GM21423 (cell line): ENCODE data around the gene ABCC1.
"Not testable (repeated sequence)": the region's sequence is repeated elsewhere in the genome, so short reads cannot be mapped to it uniquely, and the experiment has no call there.

Experiments
- ATAC-seq: cut with Tn5 transposase; IDR thresholded peaks from one replicate; pipeline ENCODE4 v1.9.1; 2021; ENCODE audit warnings: mild to moderate bottlenecking, moderate library complexity; ENCODE audit not compliant: unreplicated experiment

ABCC1 gene

GRCh38 chr16:16148755-16149154 lies 199.3 kb downstream of the ABCC1 start:
- no peak for ATAC-seq

- no peak for ATAC-seq
These were observed 200.3 kb downstream of the ABCC1 start for GRCh38 chr16:16149710-16150116.

- ATAC-seq, result no peak
These were observed 200.9 kb downstream of the ABCC1 start for GRCh38 chr16:16150117-16150877.

- ATAC-seq, result no peak
These were observed 201.4 kb downstream of the ABCC1 start for GRCh38 chr16:16150878-16151152.

- no peak for ATAC-seq
These were observed 201.9 kb downstream of the ABCC1 start for GRCh38 chr16:16151315-16151714.

- not testable (repeated sequence) for ATAC-seq
These were observed 203.6 kb downstream of the ABCC1 start for GRCh38 chr16:16153000-16153399.

GRCh38 chr16:16154281-16154951 lies 205.0 kb downstream of the ABCC1 start:
- ATAC-seq, result no peak

- ATAC-seq, result no peak
These were observed 205.8 kb downstream of the ABCC1 start for GRCh38 chr16:16155234-16155633.

GRCh38 chr16:16157166-16157565 lies 207.8 kb downstream of the ABCC1 start:
- no peak for ATAC-seq

GRCh38 chr16:16158082-16158658 lies 208.8 kb downstream of the ABCC1 start:
- no peak for ATAC-seq

- no peak for ATAC-seq
These were observed 209.4 kb downstream of the ABCC1 start for GRCh38 chr16:16158741-16159374.

GRCh38 chr16:16159662-16160061 lies 210.2 kb downstream of the ABCC1 start:
- no peak for ATAC-seq

GRCh38 chr16:16161319-16161718 lies 211.9 kb downstream of the ABCC1 start:
- no peak for ATAC-seq

- not testable (repeated sequence) for ATAC-seq
These were observed 212.4 kb downstream of the ABCC1 start for GRCh38 chr16:16161840-16162239.

- ATAC-seq, result no peak
These were observed 213.2 kb downstream of the ABCC1 start for GRCh38 chr16:16162591-16162990.

- ATAC-seq, result no peak
These were observed 213.7 kb downstream of the ABCC1 start for GRCh38 chr16:16163109-16163508.

- ATAC-seq, result no peak
These were observed 214.2 kb downstream of the ABCC1 start for GRCh38 chr16:16163571-16163970.

GRCh38 chr16:16164243-16164642 lies 214.8 kb downstream of the ABCC1 start:
- ATAC-seq, result no peak

GRCh38 chr16:16166085-16166484 lies 216.7 kb downstream of the ABCC1 start:
- no peak for ATAC-seq

- no peak for ATAC-seq
These were observed 217.5 kb downstream of the ABCC1 start for GRCh38 chr16:16166949-16167348.

- ATAC-seq, result no peak
These were observed 218.5 kb downstream of the ABCC1 start for GRCh38 chr16:16167927-16168326.

- ATAC-seq, result no peak
These were observed 219.0 kb downstream of the ABCC1 start for GRCh38 chr16:16168431-16168830.
